Ammon's horn (tissue), 1 donor: ENCODE data around the gene FANCC.

Experiments used
- DNase-seq: peaks from one replicate; pipeline ENCODE4 v3.0.0-alpha.2; 2016; ENCODE audit warnings: low spot score

Gene FANCC

DNA sequence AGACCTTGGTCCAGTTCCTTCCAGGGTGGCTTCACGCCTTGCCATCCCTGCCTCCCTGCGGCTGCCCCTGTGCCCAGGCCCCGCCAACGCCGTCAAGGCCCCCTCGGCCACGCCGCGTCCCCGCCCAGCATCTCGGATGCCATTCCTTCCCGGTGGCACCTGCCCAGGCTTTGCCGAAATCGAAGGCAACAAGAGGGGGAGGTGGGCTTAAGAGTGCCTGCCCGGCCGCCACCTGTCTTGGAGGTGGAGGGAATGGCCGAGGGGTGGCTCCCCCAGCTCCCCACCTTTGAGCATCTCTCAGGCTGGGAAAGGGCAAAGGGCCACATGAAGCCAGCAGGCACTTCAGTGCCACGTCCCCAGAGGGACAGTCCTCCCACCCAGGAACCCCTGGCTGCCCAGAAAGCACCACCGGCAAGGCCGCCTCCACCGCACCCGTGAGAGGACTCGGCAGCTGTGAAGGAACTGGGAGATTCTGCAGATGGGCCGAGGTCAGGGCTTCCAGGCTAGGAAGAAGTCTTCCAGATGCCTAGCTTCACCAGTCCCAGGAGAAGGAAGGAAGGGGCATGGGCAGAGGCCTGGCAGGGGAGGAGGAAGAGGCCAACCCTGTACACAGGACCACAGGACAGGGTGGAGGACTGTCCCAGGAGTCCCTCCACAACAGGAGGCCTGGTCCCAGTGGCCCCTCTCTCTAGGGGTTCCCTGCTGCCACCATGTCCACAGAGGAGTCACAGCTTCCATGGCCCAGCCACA, 218.0 kb downstream of the FANCC start:
- DNase-seq, result no peak

DNA sequence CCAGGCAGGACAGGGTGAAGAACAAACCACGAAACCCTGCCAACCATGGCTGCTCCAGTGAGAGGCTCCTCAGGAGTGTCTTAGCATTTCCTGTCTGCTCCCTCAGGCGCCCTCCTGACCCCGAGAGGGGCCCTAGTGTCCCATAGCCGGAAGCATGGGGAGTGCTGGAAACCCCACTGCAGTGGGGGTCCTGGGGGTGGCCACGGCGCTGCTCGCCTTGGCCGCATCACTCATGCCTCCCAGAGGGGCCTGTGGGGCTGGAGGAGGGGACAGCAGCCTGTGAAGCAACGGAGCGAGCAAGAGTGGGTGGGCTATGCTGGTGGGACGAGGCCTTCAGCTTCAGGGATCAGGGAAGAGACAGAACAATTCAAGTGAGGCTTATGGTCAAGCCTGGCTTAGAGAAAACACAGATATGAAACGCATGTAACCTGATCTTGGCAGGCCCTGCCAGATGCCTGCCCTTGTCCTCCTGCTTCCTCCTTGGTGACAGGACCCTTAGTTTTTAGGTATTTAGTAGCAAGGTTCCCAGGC, 219.1 kb downstream of the FANCC start:
- DNase-seq, result no peak

DNA sequence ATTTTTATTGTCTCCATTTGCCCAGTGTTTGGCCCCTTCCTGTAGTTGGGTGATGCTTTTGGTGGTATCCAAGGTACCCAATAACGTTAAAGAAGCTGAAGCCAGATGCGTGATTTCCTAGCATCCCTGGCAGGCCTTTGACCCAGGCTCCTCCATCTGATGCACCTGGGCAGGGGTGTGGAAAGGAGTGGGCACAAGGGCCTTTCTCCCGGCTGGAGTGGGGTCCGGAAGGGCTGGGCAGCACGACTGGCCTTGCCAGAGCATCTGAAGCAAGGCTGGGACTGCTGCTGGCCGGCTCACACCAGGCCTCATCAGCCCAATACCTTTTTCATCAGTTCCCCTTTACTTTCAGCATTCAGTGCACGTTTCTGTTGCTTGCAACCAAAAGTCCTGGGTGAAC, 220.2 kb downstream of the FANCC start:
- no peak for DNase-seq

DNA sequence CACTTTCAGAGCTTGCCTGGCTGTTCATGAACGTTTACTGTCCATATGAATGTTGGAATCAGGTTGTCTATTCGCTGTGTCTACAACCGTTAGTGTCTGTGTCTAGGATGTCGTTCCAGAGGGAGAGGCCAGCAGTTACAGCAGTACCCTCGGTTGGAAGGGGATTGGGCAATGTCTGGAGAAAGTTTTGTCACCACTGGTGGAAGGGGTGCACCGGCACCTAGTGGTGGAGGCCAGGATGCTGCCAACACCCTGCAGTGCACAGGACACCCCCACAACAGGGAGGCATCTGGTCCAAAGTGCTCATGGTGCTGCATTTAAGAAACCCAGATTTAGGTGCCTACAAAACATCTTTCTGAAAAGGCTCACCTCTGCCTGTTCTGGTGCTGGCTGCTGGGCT, 220.7 kb downstream of the FANCC start:
- DNase-seq, result no peak

DNA sequence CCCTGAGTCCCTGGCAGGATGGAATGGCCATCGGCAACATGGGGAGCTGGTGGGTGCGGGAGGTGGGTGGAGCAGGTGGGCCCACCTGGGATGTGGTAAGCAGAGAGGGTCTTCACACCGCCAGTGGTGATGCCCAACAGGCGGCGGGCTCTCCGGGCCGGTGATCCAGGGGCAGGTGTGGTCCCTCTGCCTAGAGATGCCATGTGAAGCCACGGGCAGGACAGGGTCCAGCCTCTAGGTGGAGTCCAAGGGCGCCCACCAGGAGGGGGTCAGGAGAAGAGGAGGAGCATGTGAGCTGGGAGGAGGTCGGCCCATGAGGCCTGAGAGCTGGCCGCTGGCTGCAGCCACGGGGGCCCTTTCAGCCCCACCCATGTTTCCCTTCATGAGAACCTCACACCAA, 221.1 kb downstream of the FANCC start:
- DNase-seq, result no peak

DNA sequence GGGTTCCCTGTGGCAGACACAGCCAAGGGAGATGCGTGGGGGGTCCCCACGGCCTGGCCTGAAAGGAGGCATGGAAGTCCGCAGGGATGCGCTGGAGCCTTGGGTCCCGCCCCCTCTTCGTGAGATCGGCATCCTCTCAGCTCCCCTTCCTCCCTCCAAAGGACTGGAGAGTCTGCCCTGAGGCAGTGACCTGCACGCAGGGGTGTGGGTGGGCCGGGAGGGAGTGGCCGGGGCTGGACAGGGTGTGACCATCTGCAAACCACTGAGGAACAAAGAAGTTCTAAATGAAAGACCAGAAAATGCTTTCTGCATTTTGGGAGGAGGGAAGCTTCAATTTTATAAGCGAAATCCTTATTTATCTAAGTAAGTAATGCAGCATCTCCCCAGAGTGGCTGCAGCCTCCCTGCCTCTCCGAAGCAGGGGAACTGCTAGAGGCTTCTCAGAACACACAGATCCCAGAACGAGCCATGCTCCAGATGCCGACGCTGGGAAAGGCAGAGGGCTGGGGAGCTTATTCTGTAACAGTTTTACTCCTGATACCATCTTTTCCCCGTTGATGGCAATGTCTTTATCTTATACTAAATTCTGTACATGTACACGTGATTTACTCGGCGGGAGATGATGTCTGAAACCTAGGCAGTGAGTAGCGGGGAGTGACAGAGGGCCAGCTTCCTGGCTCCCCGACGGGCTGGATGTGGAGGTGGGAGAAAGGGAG, 221.7 kb downstream of the FANCC start:
- DNase-seq, result no peak

DNA sequence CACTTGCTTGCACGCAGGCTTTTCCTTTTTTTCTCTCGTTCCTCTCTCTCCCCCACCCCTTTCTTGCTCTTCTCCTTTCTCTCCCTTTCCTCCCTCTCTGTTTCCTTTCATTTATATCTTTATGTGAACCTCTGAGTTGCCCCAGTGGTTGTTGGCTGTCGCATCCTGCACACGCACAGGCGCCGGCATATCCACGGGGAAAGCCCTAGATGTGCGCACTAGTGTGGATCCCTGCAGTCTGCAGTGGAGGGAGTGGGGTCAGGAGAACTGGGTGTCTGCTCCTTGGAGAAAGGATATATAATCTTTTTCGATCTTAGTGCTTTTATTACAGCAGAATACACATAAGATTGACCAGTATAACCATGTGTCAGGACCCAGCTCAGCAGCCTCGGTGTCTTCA, 223.5 kb downstream of the FANCC start:
- no peak for DNase-seq

DNA sequence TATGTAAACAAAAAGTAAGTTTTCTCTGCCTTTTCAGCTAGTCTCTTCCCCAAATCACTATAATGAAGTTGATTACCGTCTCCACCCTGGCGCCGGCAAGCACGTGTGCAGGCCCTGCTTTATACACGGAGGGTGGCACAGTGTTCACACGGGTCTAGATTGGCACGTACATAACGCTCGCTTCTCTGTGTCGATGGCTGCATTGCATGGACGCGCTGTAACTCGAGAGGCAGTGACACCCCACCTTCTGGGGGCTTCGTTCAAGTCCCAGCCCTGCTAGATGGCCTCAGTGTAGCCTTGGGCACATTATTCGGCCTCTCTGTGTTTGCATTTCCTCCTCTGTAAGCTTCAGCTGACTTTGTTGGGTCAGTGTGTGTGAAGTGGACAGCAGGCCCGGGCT, 223.9 kb downstream of the FANCC start:
- DNase-seq, result no peak

DNA sequence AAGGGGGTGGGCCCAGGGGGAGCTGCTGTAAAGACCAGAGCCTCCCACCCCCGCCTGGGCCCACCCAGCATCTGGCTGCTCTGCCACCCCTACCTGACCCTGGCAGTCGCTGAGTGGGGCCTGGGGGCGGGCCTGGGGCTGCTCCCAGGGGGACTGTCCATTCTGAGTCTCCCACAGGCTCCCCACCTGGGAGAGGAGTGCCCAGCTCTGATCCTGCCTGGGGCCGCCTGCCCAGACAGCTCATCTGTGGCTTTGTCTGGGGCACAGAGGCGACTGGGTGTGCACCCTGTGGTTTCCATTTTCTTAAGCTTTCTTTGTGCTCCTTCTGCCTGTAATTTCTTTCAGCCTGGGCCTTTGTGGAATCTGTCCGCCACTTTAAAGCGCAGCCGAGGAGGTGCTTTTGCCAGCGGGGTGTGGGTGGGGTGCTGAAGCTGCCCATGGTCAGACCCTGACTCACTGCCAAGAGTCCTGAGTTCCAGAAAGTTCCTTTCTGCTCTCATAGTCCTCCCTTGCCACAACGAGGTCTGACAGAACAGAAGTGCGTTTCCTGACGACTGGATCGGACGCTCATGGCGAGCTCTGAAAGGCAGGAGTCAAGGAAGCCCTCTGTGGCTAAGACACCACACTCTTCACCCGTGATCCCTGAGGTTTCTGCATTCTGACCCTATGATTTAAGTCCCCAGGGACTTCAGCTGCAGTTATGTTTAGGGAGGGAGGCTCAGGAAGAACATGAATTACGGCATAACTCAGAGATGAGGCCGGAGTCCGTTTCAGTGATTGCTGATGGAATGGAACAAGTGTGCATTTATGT, 225.0 kb downstream of the FANCC start:
- DNase-seq, result no peak

DNA sequence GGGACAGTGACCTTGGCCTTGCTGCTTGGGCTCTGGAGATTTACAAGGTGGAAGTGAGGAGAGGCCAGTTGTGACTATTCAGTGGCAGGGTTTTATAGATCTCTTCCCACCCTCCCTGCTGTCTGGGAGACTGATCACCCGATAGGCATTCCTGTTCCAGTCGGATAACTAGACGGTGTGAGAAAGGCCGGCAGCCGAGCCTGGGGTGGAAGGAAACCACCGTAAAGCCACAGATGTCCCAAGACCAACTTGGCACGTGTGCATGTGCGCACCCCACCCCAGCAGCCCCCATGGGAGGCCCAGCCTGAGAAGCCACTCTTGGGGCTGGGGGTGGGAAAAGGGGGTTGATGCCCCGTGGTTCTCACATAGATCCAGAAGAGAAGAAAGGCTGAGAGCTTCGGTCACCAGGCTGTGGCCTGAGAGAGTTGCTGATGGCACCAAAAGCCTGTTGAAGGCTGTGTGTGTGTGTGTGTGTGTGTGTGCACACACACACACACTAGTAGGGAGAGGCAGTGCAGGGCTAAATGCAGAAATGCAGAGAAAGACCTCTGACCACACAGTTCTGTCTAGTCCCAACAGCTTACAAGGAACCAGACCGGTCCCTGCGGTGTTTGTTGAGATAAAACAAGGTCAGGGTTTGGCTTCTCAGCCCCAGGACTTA, 225.8 kb downstream of the FANCC start:
- no peak for DNase-seq

DNA sequence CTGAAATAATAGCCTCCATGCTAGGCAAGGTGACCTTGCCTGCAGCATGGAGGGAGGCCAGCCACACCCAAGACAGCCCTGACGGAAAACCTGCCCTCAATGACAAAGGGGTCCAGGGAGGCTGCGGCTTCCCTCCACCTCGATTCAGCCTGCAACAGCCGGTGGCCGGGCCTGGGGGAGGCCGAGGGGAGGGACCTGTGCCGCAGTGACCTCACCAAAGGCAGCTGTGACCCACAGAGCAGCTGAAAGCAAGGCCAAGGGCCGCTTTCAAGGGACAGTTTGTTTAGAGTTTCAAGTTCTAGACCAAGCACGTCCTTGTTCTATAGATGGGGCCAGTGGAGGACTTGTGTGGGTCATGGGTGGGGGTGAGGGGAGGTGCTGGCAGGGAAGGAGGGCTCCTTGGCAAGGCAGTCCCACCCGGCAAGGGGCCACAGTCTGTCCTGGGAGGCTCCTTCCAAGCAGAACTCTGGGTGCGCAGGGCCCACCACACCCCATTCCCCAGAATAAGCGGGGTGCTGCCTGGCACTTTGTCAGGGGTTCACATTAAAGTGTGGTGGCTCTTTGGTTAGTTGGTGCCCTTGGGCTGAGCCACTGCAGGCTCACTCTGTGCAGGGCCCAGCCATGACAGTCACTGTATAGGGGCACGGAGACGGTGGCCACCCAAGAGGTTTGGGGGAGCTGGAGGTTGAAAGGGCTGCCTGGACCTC, 226.5 kb downstream of the FANCC start:
- no peak for DNase-seq

DNA sequence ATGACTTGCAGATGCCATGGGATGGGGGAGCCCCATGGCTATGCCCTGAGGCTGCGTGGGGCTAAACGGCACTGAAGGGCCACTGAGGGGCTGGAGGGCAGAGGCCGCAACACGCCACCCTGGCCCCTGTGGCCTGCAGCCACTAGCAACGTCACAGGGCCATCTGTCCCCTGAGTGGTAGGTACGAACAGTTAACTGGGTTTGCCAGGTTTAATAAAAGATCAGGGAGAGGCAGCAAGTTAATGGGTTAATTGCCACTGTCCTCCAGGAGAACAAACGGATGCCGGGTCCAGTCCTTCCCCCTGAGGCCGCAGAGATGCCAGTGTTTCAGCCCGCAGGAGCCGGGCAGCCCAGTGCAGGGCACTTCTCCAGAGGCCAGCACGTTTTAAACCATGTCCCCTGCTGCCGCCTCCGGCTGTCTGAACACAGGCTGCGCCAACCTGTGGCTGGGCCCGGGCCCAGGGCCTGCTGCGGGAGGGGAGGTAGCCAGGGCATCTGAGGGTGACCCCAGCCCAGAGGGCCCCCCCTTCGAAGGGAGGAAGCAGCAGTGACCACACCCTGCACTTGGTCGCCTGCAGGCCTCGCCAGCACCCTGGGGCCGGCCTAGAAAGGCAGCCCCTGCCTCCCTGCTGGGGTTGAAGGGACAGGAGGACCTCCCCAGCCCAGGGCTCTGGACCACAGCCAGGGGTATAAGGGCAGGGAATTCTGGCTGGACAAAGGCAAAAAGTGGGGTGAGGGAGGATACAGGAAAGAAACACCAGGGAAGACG, 227.3 kb downstream of the FANCC start:
- DNase-seq, result no peak

DNA sequence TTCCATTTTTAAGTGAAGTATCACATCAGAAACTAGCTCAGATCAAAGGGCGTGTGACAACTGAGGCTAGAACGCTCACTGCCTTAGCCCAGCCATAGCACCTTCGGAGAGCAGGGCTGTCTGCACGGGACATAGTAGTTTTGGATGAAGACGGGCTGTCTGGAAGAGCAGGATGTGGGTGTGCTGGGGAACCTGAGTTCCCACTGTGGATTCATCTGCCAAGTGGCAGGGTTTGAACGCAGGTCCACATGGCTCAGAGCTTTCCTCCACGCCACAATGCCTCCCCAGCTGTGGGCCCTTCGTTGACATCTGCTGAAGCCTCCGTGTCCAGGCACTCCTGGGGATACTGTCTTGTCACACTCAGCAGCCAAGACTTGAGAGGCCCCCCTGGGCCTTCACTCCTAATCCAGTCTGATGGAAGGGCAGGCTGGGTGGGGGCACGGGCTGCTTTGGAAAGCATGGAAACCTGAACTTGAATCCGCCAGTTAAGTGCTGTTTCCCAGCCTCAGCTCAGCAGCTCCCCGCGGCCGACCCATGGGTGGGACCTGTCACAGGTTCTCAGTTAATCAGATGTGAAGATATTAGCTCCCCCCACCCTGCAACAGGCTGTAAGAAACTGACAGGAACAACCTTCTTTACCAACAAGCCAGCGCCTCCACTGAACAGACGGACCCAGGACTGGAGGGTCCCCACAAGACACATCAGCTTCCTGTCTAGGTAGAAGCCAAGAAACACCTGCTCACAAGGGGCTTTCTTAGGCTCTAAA, 228.1 kb downstream of the FANCC start:
- no peak for DNase-seq

DNA sequence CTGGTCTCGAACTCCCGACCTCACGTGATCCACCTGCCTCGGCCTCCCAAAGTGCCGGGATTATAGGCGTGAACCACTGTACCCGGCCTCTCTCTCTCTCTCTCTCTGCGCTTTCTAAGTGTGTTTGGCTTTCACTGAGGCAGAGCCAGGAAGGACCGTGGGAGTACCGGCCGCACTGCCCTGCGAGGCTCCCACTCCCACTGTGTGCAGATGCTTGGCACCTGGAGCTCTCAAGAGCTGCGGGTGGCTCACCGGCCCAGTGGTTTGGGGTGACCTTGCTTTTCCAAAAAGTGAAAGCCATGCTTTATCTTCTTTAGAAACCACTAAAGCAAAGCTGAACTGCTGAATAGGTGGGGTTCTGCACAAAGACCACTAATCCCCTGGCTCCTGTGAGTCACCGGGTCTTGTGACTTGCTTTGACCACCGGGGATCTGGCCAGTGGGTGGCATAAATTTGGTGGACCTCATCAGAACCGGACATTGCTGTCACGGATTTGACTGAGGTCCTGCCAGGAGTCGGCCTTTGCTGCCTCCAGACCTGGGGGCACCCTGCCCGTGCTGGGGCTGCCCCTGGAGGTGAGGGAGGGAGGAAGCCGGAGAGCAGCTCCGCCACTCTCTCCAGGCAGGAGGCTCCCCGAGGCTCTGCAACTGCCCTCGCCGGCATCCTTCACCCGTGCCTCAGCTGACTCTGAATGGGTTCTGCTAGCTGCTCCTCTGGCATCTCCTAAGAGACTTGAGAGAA, 228.9 kb downstream of the FANCC start:
- DNase-seq, result no peak

DNA sequence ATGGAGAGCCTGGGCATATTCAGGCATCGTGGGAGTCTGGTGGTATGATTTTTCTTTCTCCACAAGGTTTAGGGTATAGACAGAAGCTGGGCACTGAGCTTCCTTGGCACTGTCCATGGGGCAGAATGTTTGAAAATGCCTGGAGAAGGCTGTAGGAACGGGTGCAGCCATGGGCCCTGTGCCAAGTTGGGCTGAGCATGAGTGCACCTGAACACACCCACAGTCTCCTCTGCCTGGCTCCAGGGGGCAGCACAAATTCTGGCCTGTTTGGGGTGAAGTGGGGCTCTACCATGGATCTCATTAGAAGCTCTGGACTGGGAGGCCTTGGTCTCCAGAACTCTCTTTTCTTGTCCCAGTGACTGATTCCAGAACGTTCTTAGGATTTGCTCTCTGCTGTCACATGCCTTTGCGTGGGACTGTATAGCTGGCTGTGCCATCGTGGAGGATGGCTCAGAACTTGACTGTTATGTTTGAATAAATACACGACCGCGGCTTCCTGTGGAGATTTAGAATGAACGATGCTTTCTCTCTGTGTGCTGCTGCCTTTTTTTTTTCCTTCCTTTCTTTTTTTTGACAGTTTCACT, 229.8 kb downstream of the FANCC start:
- DNase-seq, result no peak

DNA sequence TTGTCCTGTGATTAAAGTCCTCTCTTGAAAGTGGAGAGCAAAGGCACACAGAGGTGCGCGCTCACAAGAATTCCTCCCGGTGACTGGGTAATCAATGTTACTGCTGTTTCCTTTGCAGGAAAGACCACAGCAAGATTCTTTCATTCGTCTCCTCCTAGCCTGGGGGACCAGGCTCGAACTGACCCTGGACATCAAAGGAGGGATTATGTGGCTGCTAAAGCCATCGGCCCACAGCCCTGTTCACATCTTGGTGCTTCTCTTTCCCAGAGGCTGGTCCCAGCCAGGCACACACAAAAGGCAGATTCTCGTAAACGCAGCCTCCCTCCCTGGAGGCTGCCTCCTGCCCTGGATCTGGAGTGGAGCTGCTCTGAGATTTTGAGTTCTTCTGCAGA, 230.9 kb downstream of the FANCC start:
- no peak for DNase-seq

DNA sequence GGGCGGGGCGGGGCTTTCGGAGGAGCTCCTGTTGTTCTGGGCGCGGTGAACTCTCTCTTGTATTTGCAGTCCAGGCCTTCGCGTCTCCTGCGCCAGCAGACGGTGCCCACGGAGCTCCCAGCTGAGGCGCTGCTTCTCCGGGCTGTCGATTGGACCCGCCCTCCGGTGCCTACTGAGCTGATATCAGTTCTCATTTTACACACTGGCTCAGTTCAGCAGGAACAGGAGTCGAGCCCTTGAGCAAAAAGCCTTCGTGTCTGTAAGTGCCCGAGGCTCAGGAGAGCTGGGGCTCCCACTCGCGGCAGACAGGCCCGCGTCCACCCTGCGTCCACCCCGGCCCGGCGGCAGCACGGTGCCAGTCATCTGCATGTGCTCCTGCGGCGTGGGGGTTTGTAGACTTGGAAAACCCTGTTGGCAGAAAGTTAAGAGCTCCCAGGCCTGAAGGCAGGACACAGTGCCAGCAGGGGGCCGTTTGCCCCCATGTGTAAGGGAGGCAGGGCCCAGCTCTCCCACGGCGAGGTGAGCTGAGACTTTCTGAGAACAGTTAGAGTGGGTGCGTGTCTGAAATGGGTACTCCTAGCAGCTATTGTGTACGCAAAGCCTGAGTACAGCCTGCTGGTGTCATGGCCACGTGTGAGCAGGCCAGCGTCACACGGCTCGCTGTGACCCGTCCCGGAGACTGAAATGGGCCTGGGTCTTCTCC, 231.5 kb downstream of the FANCC start:
- no peak for DNase-seq
